H1 (cell line): ENCODE measurements around the gene CDC42EP4. TPM values are rescaled to one million over a fixed set of nuclear protein-coding genes. Genes with fewer than 3 reads are reported as not detected.

ENCODE experiments used
- CTCF ChIA-PET: fragments of 300-600 bp; sonication (Branson Sonifier 250); formaldehyde crosslinking; loops from one replicate; lab custom pipeline; 2021; ENCODE audit not compliant: partially characterized antibody; lab: Charles Lee
- POLR2A ChIA-PET: fragments of 300-600 bp; sonication (Branson Sonifier 250); formaldehyde crosslinking; loops from one replicate; lab custom pipeline; 2021; ENCODE audit warnings: inconsistent platforms; ENCODE audit not compliant: partially characterized antibody; lab: Charles Lee
- DNase-seq, 2 experiments: peaks; one replicate each; pipeline versions ENCODE4 v3.0.0 to v3.0.0-alpha.2; 2010 to 2022; ENCODE audit warnings: low spot score in 2 of 2, low read depth in 1 of 2, mixed read lengths in 1 of 2
- FAIRE-seq: peaks from 2 replicates; lab custom pipeline; 2011; peaks lifted over from hg19 to GRCh38; lab: Jason Lieb, UNC
- H2AFZ ChIP-seq: 2 replicates; pipeline ENCODE4 v1.8.1; 2012; ENCODE audit warnings: low read length, inconsistent platforms
- H2AK5ac ChIP-seq: 2 replicates; pipeline ENCODE4 v1.6.1; 2013; ENCODE audit warnings: low read depth, low read length
- H2BK120ac ChIP-seq: replicated peaks from 2 replicates; pipeline ENCODE3; 2013; ENCODE audit warnings: low read depth, low read length, inconsistent platforms
- H2BK12ac ChIP-seq: 2 replicates; pipeline ENCODE4 v1.6.1; 2013; ENCODE audit warnings: low read depth, low read length
- H2BK15ac ChIP-seq: 2 replicates; pipeline ENCODE4 v1.6.1; 2013; ENCODE audit warnings: low read length
- H2BK20ac ChIP-seq: 2 replicates; pipeline ENCODE4 v1.6.1; 2013; ENCODE audit warnings: low read length
- H2BK5ac ChIP-seq: 2 replicates; pipeline ENCODE4 v1.6.1; 2013; ENCODE audit warnings: low read depth, low read length
- H3K14ac ChIP-seq: 2 replicates; pipeline ENCODE4 v1.6.1; 2013; ENCODE audit warnings: inconsistent platforms; ENCODE audit not compliant: insufficient read length
- H3K18ac ChIP-seq: 2 replicates; pipeline ENCODE4 v1.6.1; 2013; ENCODE audit warnings: low read length; ENCODE audit errors: extremely low read depth
- H3K23ac ChIP-seq: 2 replicates; pipeline ENCODE4 v1.6.1; 2013; ENCODE audit warnings: inconsistent platforms; ENCODE audit not compliant: insufficient read length
- H3K23me2 ChIP-seq: 2 replicates; pipeline ENCODE4 v1.6.1; 2013; ENCODE audit warnings: low read depth, low read length
- H3K27ac ChIP-seq: 2 replicates; pipeline ENCODE4 v1.6.1; 2011; ENCODE audit warnings: low read depth, low read length, inconsistent platforms
- H3K27me3 ChIP-seq, 4 experiments: replicated peaks in 1 of 4; 1 replicate in 1 of 4; 2 replicates in 3 of 4; pipeline versions ENCODE4 v1.6.1 to v1.8.1; 2011 to 2013; ENCODE audit warnings: low read length in 3 of 4, mild to moderate bottlenecking in 3 of 4, inconsistent platforms in 2 of 4, mixed read lengths in 2 of 4, moderate library complexity in 1 of 4; ENCODE audit not compliant: control insufficient read depth in 3 of 4, insufficient read depth in 3 of 4; ENCODE audit errors: extremely low read depth in 1 of 4
- H3K36me3 ChIP-seq, 4 experiments: 2 replicates each; pipeline versions ENCODE4 v1.6.1 to v1.8.1; 2011 to 2013; ENCODE audit warnings: mild to moderate bottlenecking in 4 of 4, low read length in 3 of 4, moderate library complexity in 2 of 4, control low read depth in 1 of 4, inconsistent platforms in 1 of 4; ENCODE audit not compliant: insufficient read depth in 4 of 4, control insufficient read depth in 2 of 4
- H3K4ac ChIP-seq: replicated peaks from 2 replicates; pipeline ENCODE3; 2013; ENCODE audit warnings: low read length, low read depth, mixed read lengths, inconsistent platforms; ENCODE audit not compliant: insufficient read length
- H3K4me1 ChIP-seq, 4 experiments: replicated peaks in 1 of 4; 1 replicate in 1 of 4; 2 replicates in 3 of 4; pipeline versions ENCODE4 v1.6.1 to v1.8.1; 2011 to 2013; ENCODE audit warnings: low read length in 3 of 4, inconsistent platforms in 2 of 4, mixed read lengths in 1 of 4; ENCODE audit not compliant: insufficient read depth in 4 of 4, control insufficient read depth in 3 of 4
- H3K4me2 ChIP-seq, 2 experiments: 2 replicates each; pipeline versions ENCODE4 v1.6.1 to v1.8.1; 2011 to 2013; ENCODE audit warnings: low read depth in 2 of 2, low read length in 2 of 2, control low read depth in 1 of 2, inconsistent platforms in 1 of 2, mild to moderate bottlenecking in 1 of 2; ENCODE audit not compliant: insufficient read depth in 1 of 2
- H3K4me3 ChIP-seq, 4 experiments: fragments of 200-600, 300-600 bp in 1 of 4; sonication (generic), shearing (Covaris generic), sonication (Bioruptor Twin) in 1 of 4; 2 replicates each; pipeline versions ENCODE4 v1.5.1 to v1.8.1; 2011 to 2016; ENCODE audit warnings: low read length in 4 of 4, low read depth in 3 of 4, control low read depth in 2 of 4, inconsistent platforms in 2 of 4, mild to moderate bottlenecking in 2 of 4, mixed read lengths in 1 of 4, moderate library complexity in 1 of 4; ENCODE audit not compliant: insufficient read depth in 2 of 4; ENCODE audit errors: extremely low read depth in 1 of 4
- H3K56ac ChIP-seq: replicated peaks from 2 replicates; pipeline ENCODE3; 2013; ENCODE audit warnings: low read depth, mild to moderate bottlenecking, mixed read lengths, low read length, inconsistent platforms; ENCODE audit not compliant: insufficient read length
- H3K79me1 ChIP-seq: 2 replicates; pipeline ENCODE4 v1.6.1; 2013; ENCODE audit warnings: low read depth, low read length, control low read depth
- H3K79me2 ChIP-seq, 2 experiments: 2 replicates each; pipeline versions ENCODE4 v1.6.1 to v1.8.1; 2012 to 2013; ENCODE audit warnings: low read length in 2 of 2, mild to moderate bottlenecking in 2 of 2, inconsistent platforms in 1 of 2; ENCODE audit not compliant: insufficient read depth in 2 of 2, control insufficient read depth in 1 of 2
- H3K9ac ChIP-seq, 4 experiments: replicated peaks in 1 of 4; 1 replicate in 1 of 4; 2 replicates in 3 of 4; pipeline versions ENCODE4 v1.6.1 to v1.8.1; 2011 to 2013; ENCODE audit warnings: low read depth in 3 of 4, low read length in 3 of 4, control low read depth in 2 of 4, mild to moderate bottlenecking in 2 of 4, moderate library complexity in 2 of 4, inconsistent platforms in 1 of 4; ENCODE audit errors: extremely low read depth in 1 of 4
- H3K9me3 ChIP-seq, 2 experiments: 2 replicates each; pipeline versions ENCODE4 v1.6.1 to v1.8.1; 2012 to 2013; ENCODE audit warnings: mild to moderate bottlenecking in 2 of 2, moderate library complexity in 2 of 2, control low read depth in 1 of 2, inconsistent platforms in 1 of 2, low read depth in 1 of 2, low read length in 1 of 2, mixed read lengths in 1 of 2; ENCODE audit not compliant: insufficient read depth in 2 of 2
- H4K20me1 ChIP-seq, 2 experiments: replicated peaks in 1 of 2; 2 replicates each; pipeline versions ENCODE3 to v1.8.1; 2011 to 2013; ENCODE audit warnings: inconsistent platforms in 2 of 2, low read length in 2 of 2, mild to moderate bottlenecking in 1 of 2; ENCODE audit not compliant: insufficient read depth in 2 of 2, control insufficient read depth in 1 of 2
- H4K5ac ChIP-seq: 2 replicates; pipeline ENCODE4 v1.6.1; 2013; ENCODE audit warnings: low read length, low read depth, mixed read lengths, inconsistent platforms; ENCODE audit not compliant: insufficient read length
- H4K8ac ChIP-seq: 2 replicates; pipeline ENCODE4 v1.8.0; 2013; ENCODE audit warnings: mild to moderate bottlenecking, moderate library complexity, low read length, inconsistent platforms; ENCODE audit not compliant: insufficient read depth; ENCODE audit errors: extremely low read depth
- H4K91ac ChIP-seq: replicated peaks from 2 replicates; pipeline ENCODE3; 2013; ENCODE audit warnings: low read length, mixed read lengths, inconsistent platforms; ENCODE audit not compliant: insufficient read length
- ASH2L ChIP-seq: fragments of 200-600, 300-600 bp; sonication (generic); IDR thresholded peaks from one replicate; pipeline ENCODE4 v1.7.1; 2017; ENCODE audit warnings: low read length
- CBX8 ChIP-seq: fragments of 300-800, 300-1000 bp; sonication (generic); IDR thresholded peaks from 2 replicates; pipeline ENCODE4 v1.7.1; 2016; ENCODE audit warnings: low read depth, low read length, borderline replicate concordance
- EZH2 ChIP-seq: fragments of 200-600 bp; sonication (generic); IDR thresholded peaks from 2 replicates; pipeline ENCODE4 v1.7.1; 2012; ENCODE audit warnings: low read depth, mild to moderate bottlenecking, moderate library complexity, low read length, inconsistent platforms; ENCODE audit not compliant: severe bottlenecking
- FOSL1 ChIP-seq: IDR thresholded peaks from 2 replicates; pipeline ENCODE4 v1.6.1; 2011; ENCODE audit warnings: mild to moderate bottlenecking, low read depth, low read length, moderate library complexity; ENCODE audit not compliant: insufficient read depth
- HDAC6 ChIP-seq: IDR thresholded peaks from one replicate; pipeline ENCODE4 v1.7.1; 2012; ENCODE audit warnings: low read depth, mild to moderate bottlenecking, inconsistent platforms, low read length, moderate library complexity
- KDM1A ChIP-seq: fragments of 200-600, 300-600 bp; sonication (generic); IDR thresholded peaks from 2 replicates; pipeline ENCODE4 v1.7.1; 2016; ENCODE audit warnings: mild to moderate bottlenecking, low read length, borderline replicate concordance
- KDM4A ChIP-seq: IDR thresholded peaks from one replicate; pipeline ENCODE4 v1.7.1; 2012; ENCODE audit warnings: low read depth, mild to moderate bottlenecking, moderate library complexity, low read length, inconsistent platforms; ENCODE audit not compliant: severe bottlenecking
- MAFK ChIP-seq: IDR thresholded peaks from 2 replicates; pipeline ENCODE4 v1.6.1; 2012; ENCODE audit warnings: low read depth, mild to moderate bottlenecking, improper control_type of control experiment, low read length
- NANOG ChIP-seq: IDR thresholded peaks from 2 replicates; pipeline ENCODE4 v1.6.1; 2011; ENCODE audit warnings: low read length, low read depth, mild to moderate bottlenecking, inconsistent platforms; ENCODE audit not compliant: insufficient read depth, poor library complexity, severe bottlenecking
- RBBP5 ChIP-seq: IDR thresholded peaks from 2 replicates; pipeline ENCODE4 v1.7.1; 2012; ENCODE audit warnings: low read depth, mild to moderate bottlenecking, inconsistent platforms, low read length, moderate library complexity, borderline replicate concordance
- SP4 ChIP-seq: IDR thresholded peaks from 2 replicates; pipeline ENCODE4 v1.6.1; 2012; ENCODE audit warnings: low read length, inconsistent platforms
- SRF ChIP-seq: IDR thresholded peaks from 2 replicates; pipeline ENCODE4 v1.6.1; 2011; ENCODE audit warnings: mild to moderate bottlenecking, low read depth, low read length, moderate library complexity
- TCF12 ChIP-seq: IDR thresholded peaks from 2 replicates; pipeline ENCODE4 v1.6.1; 2011; ENCODE audit warnings: low read depth, mild to moderate bottlenecking, low read length
- WGBS, 2 experiments: shearing (Covaris generic) in 1 of 2; methylation state at CpG; one replicate each; pipeline versions ENCODE4 v1.1.6 to v1.1.7; 2013 to 2015; ENCODE audit warnings: low lambda C conversion rate in 2 of 2, mixed read lengths in 2 of 2, inconsistent platforms in 1 of 2, low coverage in 1 of 2, missing lambda C conversion rate in 1 of 2; ENCODE audit not compliant: insufficient replicate concordance in 2 of 2, insufficient coverage in 1 of 2, insufficient read length in 1 of 2; ENCODE audit errors: extremely low coverage in 1 of 2, missing lambda C conversion rate in 1 of 2; 5-methylcytosine and 5-hydroxymethylcytosine counted together
- polyA plus RNA-seq, 7 experiments: library from polyadenylated mRNA; depleted of rRNA in 3 of 7; stranded (reverse) in 5 of 7; unstranded in 2 of 7; fragments of >200 nt in 5 of 7; fragments of 200-250 nt in 2 of 7; gene quantifications; 1 replicate in 5 of 7; 2 replicates in 1 of 7; 4 replicates in 1 of 7; pipeline versions ENCODE4 v1.2.1 to v1.2.3, GENCODE V29; 2011 to 2013; ENCODE audit warnings: missing spikeins in 2 of 7, mixed read lengths in 2 of 7
- total RNA-seq: library from RNA; stranded (reverse); fragmentation: NEBNext Ultra II Directional; extraction: Animal tissue kit (Norgen Biotek cat#: 25700); gene quantifications from 2 replicates; pipeline ENCODE4 v1.2.1, GENCODE V29; 2021
- TF ChIP-seq, protein P1 (sequence below): IDR thresholded peaks from 2 replicates; pipeline ENCODE4 v1.6.1; 2011; ENCODE audit warnings: low read depth, mild to moderate bottlenecking, low read length; ENCODE audit not compliant: insufficient read depth

The CDC42EP4 gene
- total and polyA plus RNA-seq, 2 of the 8 experiments (the other 6 are each of a cell fraction or from before 2014, with no cell fraction given) = 8.8 to 12.6 TPM

GRCh38 chr17:73249700-73250099 is 62.1 kb downstream of the CDC42EP4 start:
- H2BK12ac ChIP-seq = no peak overlapping the region
- H4K5ac ChIP-seq = no peak overlapping the region
- H3K23ac ChIP-seq = no peak overlapping the region
- ChIA-PET POLR2A (interaction anchor here (0.7 to 2.7 kb wide), 3 partner anchors 17 to 61 kb away, joined by 3 to 6 read pairs (median 6); partner anchors contain the start of gene CDC42EP4), CTCF (interaction anchor here (0.6 to 19.7 kb wide), 10 partner anchors 10 to 523 kb away, joined by 3 to 439 read pairs (median 4); a partner anchor contains a TSS)
- no peak overlapping the region for H3K4ac ChIP-seq
- H3K79me2 ChIP-seq = no peaks in the 10 kb centered on the region
- no peak overlapping the region for H3K56ac ChIP-seq
- H4K8ac ChIP-seq = no peak overlapping the region
- H3K14ac ChIP-seq = no peak overlapping the region
- no peak overlapping the region for H2BK5ac ChIP-seq
- no peaks in the 10 kb centered on the region for H3K27me3 ChIP-seq
- no peak overlapping the region for H2AFZ ChIP-seq
- DNase-seq = no peak
- no peaks in the 10 kb centered on the region for H3K79me1 ChIP-seq
- H3K9me3 ChIP-seq = no peaks in the 10 kb centered on the region
- no peak overlapping the region for H2BK15ac ChIP-seq
- H4K20me1 ChIP-seq = no peaks in the 10 kb centered on the region
- H4K91ac ChIP-seq = no peak overlapping the region
- no peak overlapping the region for H3K4me3 ChIP-seq
- no peak overlapping the region for H3K4me2 ChIP-seq
- no peak overlapping the region for H3K18ac ChIP-seq
- H3K4me1 ChIP-seq = peaks cover 0 to 4% (median 2%) of the 10 kb centered on the region in 4 experiments; a peak in 2 of 7 replicates
- H3K9ac ChIP-seq = no peak overlapping the region
- no peak for FAIRE-seq
- no peak overlapping the region for H2BK20ac ChIP-seq
- WGBS, 2 experiments = 88% methylated on average over 8 of the region's 8 CpGs; no CpG with 5 or more reads in 1 of the 2 experiments
- H2BK120ac ChIP-seq = no peak overlapping the region
- peaks cover 2 to 12% (median 7%) of the 10 kb centered on the region in 4 experiments; a peak in 6 of 8 replicates for H3K36me3 ChIP-seq
- no peak overlapping the region for H3K27ac ChIP-seq
- H3K23me2 ChIP-seq = no peaks in the 10 kb centered on the region
- H2AK5ac ChIP-seq = no peak overlapping the region
- TF ChIP-seq EZH2 (no peak), SRF (no peak), ASH2L (no peak), MAFK (no peak), RBBP5 (no peak), SP4 (no peak), TCF12 (no peak), KDM4A (no peak), HDAC6 (no peak), KDM1A (no peak), FOSL1 (no peak), CBX8 (no peak), NANOG (no peak)
- TF ChIP-seq, protein P1, sequence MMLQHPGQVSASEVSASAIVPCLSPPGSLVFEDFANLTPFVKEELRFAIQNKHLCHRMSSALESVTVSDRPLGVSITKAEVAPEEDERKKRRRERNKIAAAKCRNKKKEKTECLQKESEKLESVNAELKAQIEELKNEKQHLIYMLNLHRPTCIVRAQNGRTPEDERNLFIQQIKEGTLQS = no peak
